Measurements from ENCODE around the gene NSD1. TPM values are rescaled to one million over a fixed set of nuclear protein-coding genes. Genes with fewer than 3 reads are reported as not detected.

NSD1 gene
- total and polyA plus RNA-seq, 9 of the 15 experiments (the other 6 are each of a cell fraction or from before 2014, with no cell fraction given), result 3.8 to 51.0 (median 24.7) TPM

- no peak for TF ChIP-seq ZNF124 (CRISPR knock-in tag; IDR thresholded peaks at IDR 0.05)
- TF ChIP-seq ZNF263 (CRISPR knock-in tag; IDR thresholded peaks at IDR 0.05; ENCODE audit: borderline replicate concordance), result no peak
- no peak for TF ChIP-seq SNIP1 (IDR thresholded peaks at IDR 0.05; ENCODE audit: low read depth)
- no peak for TF ChIP-seq OTX1 (CRISPR knock-in tag; IDR thresholded peaks at IDR 0.05)
- TF ChIP-seq NBN (IDR thresholded peaks at IDR 0.05; ENCODE audit: low read depth), result peak; percentile 40; the same call in 1 of the 2 replicates
- no peak for TF ChIP-seq KDM1A (IDR thresholded peaks at IDR 0.05)
- TF ChIP-seq HDAC2 (IDR thresholded peaks at IDR 0.05), result peak; percentile 95
- no peak for TF ChIP-seq SNRNP70 (optimal IDR thresholded peaks at IDR 0.05; ENCODE audit: low read depth, low read length)
- TF ChIP-seq USF1 (CRISPR knock-in tag; IDR thresholded peaks at IDR 0.05), result peak; percentile 91
- no peak for TF ChIP-seq ZNF75A (CRISPR knock-in tag; IDR thresholded peaks at IDR 0.05)
- TF ChIP-seq DACH1 (IDR thresholded peaks at IDR 0.05; ENCODE audit: partially characterized antibody), result no peak
- no peak for TF ChIP-seq SRSF9 (IDR thresholded peaks at IDR 0.05; ENCODE audit: borderline replicate concordance, low read depth, low read length)
- no peak for TF ChIP-seq HNRNPL (IDR thresholded peaks at IDR 0.05; ENCODE audit: low read depth, low read length)
- TF ChIP-seq TBL1XR1 (IDR thresholded peaks at IDR 0.05; ENCODE audit: low read length in 2 of 2), result no peak
- TF ChIP-seq ARID4B (CRISPR knock-in tag; IDR thresholded peaks at IDR 0.05), result peak; percentile 74
- TF ChIP-seq SOX6 (IDR thresholded peaks at IDR 0.05), result peak; percentile 9; the same call in 1 of the 2 replicates
- no peak for TF ChIP-seq IFI16 (CRISPR knock-in tag; IDR thresholded peaks at IDR 0.05)
- TF ChIP-seq ELF1 (tag; IDR thresholded peaks at IDR 0.05), result no peak
- no peak for TF ChIP-seq PPARD (CRISPR knock-in tag; IDR thresholded peaks at IDR 0.05)
- peak; percentile 98 for TF ChIP-seq E2F4 (CRISPR knock-in tag; IDR thresholded peaks at IDR 0.05; ENCODE audit: low read depth)
- no peak for TF ChIP-seq HMG20A (CRISPR knock-in tag; conservative IDR thresholded peaks at IDR 0.05)
- no peak for TF ChIP-seq ZNF655 (CRISPR knock-in tag; IDR thresholded peaks at IDR 0.05)
- TF ChIP-seq HNRNPUL1 (IDR thresholded peaks at IDR 0.05; ENCODE audit: low read length), result no peak
Observed at GRCh38 chr5:177311723-177312648, 178.4 kb downstream of the NSD1 start, which contains the start of gene MXD3 (continued).

Measured in K562 (cell line).